KOPT-K1 (cell line): ENCODE results near the gene DUS4L.

ENCODE experiments used
- H3K27ac ChIP-seq: fragments of 200-600 bp; sonication (generic); 2 replicates; pipeline ENCODE4 v1.5.1; 2016; ENCODE audit warnings: antibody characterized with exemption, mild to moderate bottlenecking, low read depth, low read length; ENCODE audit not compliant: poor library complexity, severe bottlenecking
- H3K36me3 ChIP-seq: fragments of 200-600 bp; sonication (generic); 2 replicates; pipeline ENCODE4 v1.5.1; 2017; ENCODE audit warnings: antibody characterized with exemption, mild to moderate bottlenecking, low read length, moderate library complexity; ENCODE audit not compliant: insufficient read depth
- H3K9me3 ChIP-seq: fragments of 200-600 bp; sonication (generic); 2 replicates; pipeline ENCODE4 v1.5.1; 2017; ENCODE audit warnings: antibody characterized with exemption, low read length, mild to moderate bottlenecking; ENCODE audit not compliant: insufficient read depth, poor library complexity, severe bottlenecking

Gene DUS4L

DNA sequence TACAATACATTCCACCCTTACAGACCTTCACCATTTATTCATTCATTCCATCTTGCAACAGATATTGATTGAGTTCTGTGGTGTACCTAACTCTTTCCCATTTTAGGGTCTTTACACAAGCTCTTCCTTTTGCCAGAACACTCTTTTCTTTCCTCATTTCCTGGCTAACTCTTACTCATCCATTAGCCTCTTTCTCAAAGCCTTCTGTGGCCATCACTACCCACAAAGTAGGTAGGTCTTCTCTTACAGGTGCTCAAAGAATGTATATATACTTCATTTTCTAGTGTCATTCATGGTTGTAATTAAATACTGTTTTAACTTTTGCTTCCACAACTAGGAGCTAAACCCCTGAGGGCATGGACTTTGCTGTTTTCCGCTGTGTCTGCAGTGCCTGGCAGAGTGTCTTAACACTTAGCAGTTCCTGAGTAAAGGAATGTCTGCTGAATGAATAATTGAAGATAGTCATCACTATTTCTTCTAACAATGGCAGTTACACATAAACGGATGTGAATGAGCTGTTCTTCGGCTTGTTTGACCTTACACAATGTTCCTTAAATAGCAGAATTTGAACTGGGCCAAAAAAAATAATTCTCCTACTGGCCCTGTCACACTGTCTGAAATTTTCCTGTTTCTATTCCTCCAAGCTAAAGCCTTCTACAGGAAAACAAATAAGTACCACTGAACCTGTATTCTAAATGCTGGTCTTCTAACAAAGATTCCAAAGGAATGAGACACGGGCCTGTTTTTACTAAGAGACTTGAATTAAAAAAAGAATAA lies 31.4 kb downstream of the DUS4L start:
- H3K9me3 ChIP-seq: no peaks in the 10 kb centered on the region
- H3K27ac ChIP-seq: no peak overlapping the region
- H3K36me3 ChIP-seq: peaks cover 31% of the 10 kb centered on the region

DNA sequence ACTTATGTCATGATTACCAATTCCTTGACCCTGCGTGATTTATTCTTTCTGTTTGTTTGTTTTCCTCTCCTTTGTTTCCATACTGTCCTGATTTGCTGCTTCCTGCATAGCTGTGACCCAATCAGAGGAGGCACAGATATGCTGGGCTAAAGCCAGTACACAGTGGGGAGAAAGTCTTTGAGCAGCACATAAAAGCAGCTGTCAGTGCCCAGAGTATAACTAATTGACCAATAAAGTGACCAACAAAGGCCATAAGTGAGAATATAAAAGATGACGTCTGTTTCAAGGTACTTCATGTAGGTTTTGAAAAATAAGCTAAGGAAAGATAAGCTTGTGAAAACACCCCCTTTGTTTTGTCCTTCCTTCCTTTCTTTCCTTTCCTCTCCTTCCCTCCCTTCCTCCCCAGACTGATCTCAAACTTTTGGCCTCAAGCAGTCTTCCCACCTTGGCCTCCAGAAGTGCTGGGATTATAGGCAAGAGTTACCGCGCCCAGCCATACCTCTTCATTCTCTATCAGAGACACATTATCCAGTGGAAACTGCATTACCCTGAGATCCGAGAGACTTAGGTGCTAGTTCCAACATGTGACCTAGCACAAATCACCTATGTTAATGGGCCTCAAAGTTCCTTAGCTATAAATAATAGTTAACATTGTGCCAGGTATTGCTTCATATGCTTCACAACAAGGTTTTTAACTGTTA lies 33.3 kb downstream of the DUS4L start:
- Histone ChIP-seq H3K9me3 (no peaks in the 10 kb centered on the region), H3K27ac (no peak overlapping the region), H3K36me3 (peaks cover 50% of the 10 kb centered on the region)

DNA sequence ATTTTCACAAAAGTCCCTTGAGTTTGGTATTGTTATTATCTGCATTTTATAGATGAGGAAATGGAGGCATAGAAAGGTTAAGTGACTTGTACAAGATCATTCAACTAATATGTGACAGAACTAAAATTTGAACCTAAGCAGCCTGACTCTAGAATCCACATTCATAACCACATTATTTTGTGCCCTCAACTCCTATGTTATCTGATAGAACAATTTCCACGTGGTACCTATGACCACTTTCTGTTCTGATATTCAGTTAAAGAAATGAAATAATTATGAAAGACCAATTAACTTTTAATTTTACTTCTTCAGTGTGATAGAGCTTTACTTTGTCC lies 33.8 kb downstream of the DUS4L start:
- Histone ChIP-seq H3K27ac (no peak overlapping the region), H3K9me3 (no peaks in the 10 kb centered on the region), H3K36me3 (peaks cover 50% of the 10 kb centered on the region)

DNA sequence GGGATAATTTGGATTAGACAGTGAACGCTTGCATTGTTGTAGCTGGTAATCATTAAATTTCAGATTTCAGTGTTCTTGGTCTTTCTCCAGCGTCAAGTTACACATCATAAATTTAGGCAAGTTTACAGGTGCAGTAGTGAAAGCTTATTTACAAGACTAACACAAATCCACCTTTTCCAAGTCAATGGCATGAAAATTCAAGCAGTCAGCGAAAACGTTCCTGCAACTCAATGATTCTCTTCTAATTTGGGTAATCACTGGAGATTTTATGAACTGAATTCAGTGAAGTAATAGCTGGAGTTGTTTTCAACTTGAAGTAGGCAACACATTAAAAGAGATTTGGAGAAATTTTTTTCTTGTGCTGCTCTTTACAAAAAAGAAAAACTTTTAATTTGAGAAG lies 34.2 kb downstream of the DUS4L start:
- H3K36me3 ChIP-seq: peaks cover 50% of the 10 kb centered on the region
- no peak overlapping the region for H3K27ac ChIP-seq
- H3K9me3 ChIP-seq: no peaks in the 10 kb centered on the region

- Histone ChIP-seq H3K27ac (no peak overlapping the region), H3K9me3 (no peaks in the 10 kb centered on the region), H3K36me3 (peaks cover 50% of the 10 kb centered on the region)
Measured at GRCh38 chr7:107599262-107599661, 35.5 kb downstream of the DUS4L start.

DNA sequence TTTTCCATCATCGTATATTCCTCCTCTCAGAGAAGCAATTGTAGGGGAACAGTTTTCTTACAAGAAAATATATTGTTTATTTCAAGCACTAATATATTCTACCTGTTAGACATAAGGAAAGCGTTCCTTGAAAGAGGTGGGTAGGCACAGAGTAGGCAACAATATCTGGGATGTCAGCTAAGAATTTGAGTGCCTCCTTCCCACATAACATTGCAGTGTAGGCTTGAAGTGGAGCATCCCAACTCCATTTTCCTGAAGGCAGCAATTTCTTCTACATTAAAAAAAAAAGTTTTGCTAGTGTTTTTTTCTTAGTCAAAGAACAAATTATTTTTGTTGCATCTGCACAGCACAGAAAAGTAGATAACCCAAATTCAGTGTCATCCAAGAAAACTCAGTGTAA lies 37.0 kb downstream of the DUS4L start:
- H3K27ac ChIP-seq: no peak overlapping the region
- H3K9me3 ChIP-seq: no peaks in the 10 kb centered on the region
- peaks cover 43% of the 10 kb centered on the region for H3K36me3 ChIP-seq

GRCh38 chr7:107605218-107605815 lies 41.5 kb downstream of the DUS4L start:
- H3K36me3 ChIP-seq: peaks cover 32% of the 10 kb centered on the region
- no peaks in the 10 kb centered on the region for H3K9me3 ChIP-seq
- no peak overlapping the region for H3K27ac ChIP-seq

GRCh38 chr7:107606303-107606702 lies 42.5 kb downstream of the DUS4L start:
- no peaks in the 10 kb centered on the region for H3K9me3 ChIP-seq
- H3K36me3 ChIP-seq: peaks cover 22% of the 10 kb centered on the region
- no peak overlapping the region for H3K27ac ChIP-seq

DNA sequence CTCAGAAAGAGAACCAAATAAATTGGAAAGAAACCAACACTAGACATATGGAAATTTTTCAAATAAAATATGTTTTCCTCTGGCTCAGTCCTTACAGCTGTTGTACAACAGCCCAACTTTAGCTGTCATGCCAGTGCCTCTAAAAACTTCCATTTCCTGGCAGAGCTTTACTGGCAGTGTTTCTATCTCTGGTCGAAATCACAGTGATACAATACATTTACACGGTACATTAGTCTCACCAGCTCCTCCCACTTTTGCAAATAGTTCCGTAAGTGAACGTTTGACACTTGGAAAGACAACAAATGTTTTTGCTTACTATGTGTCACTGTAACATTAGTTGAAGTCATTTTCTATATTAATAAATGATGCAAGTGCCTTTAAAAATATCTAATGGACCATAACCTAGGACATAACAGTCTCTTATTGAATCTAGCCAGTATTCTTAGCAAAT lies 46.1 kb downstream of the DUS4L start:
- Histone ChIP-seq H3K27ac (no peak overlapping the region), H3K36me3 (peaks cover 25% of the 10 kb centered on the region), H3K9me3 (no peaks in the 10 kb centered on the region)

DNA sequence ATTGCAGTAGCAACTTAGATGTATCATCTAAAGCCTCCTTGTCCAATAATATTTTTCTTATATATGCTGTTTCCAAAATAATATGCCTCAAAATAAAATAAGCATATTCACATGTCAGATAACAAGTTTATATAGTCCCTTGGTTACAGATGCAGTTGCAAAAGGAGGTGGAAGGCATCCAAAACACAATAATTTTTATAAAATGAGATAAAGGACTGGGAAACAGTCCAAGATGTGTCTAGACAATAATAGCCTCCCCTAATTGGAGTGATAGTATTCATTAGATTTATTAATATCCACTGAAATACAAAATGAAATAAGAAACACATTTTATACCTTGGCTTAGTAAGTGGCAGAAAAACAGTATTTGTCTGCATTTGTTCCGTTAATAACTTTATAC lies 46.6 kb downstream of the DUS4L start:
- Histone ChIP-seq H3K27ac (no peak overlapping the region), H3K9me3 (no peaks in the 10 kb centered on the region), H3K36me3 (peaks cover 25% of the 10 kb centered on the region)

DNA sequence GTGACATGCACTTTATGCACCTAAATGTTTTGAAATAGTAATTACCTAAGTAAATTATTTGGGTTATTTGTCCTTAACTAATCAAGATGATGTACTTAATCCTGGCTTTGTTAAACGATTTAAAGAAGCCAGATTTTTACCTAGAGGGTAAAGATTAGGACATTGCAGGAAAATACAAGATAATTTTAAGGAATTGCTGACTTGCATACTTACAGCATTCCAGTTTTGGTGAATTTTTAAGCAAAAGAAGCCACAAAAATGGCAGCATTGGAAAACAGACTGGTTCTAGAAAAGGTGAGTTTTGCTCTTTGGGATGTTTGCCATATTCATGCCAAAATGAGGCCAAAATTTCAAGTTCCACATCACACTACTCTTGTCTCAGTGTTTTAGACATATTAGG lies 49.7 kb downstream of the DUS4L start:
- H3K9me3 ChIP-seq: no peaks in the 10 kb centered on the region
- no peak overlapping the region for H3K27ac ChIP-seq
- peaks cover 46% of the 10 kb centered on the region for H3K36me3 ChIP-seq

DNA sequence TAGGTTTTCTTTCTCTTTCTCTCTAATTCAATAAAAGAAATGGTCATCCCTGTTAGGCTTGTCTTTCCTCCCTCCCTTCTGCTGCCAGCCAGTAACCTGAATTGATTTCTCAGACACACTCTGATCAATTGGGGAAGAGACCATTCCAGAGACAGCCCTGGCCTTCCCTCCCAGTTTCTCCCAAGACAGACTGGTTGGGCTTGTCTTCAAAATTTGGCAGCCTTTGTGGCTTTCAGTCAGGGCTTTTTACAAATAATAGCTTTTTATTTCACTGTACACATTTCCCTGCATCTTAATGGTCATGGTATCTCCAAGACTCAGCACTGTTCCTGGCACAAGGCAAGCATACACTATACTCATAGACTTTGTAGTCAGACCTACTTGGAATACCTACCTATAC lies 50.2 kb downstream of the DUS4L start:
- Histone ChIP-seq H3K27ac (no peak overlapping the region), H3K36me3 (peaks cover 46% of the 10 kb centered on the region), H3K9me3 (no peaks in the 10 kb centered on the region)

- peaks cover 46% of the 10 kb centered on the region for H3K36me3 ChIP-seq
- H3K9me3 ChIP-seq: no peaks in the 10 kb centered on the region
- H3K27ac ChIP-seq: no peak overlapping the region
Measured at GRCh38 chr7:107614425-107614824, 50.7 kb downstream of the DUS4L start.

DNA sequence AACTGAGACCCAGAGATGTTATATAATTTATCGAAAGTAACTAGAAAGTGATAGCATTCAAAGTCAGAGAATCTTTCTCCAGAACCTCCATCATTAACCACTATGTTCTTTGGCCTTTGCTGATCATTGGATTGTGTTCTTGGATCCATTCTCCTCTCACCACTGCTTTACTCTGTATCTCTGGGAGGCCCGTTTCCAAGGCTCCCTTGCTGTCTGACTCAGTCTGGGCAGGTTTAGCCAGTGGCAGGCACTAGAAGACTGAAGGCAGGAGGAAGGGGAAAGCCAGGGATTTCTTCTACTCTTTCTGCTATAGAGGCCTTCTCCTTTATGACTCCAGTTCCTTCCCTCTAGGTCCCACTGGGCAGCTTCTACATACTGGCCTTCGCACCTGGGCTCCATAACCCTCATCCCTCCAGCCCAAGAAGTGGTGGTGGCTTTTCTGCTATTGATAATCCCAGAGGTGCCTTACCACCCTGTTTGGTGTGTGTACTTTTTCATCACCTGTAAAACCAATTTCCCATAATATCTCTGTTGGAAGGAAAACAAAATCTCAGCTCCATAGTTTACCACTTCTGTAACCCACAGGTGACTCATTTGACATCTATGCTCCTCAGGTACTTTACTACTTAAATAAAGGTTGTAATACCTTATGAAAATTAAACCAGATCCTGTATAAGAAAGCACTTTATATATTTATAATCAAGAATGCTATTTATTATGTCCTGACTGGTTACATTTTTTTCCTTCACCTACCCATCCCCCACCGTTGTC lies 52.3 kb downstream of the DUS4L start:
- H3K9me3 ChIP-seq: no peaks in the 10 kb centered on the region
- peaks cover 46% of the 10 kb centered on the region for H3K36me3 ChIP-seq
- no peak overlapping the region for H3K27ac ChIP-seq

GRCh38 chr7:107622429-107622828 lies 58.7 kb downstream of the DUS4L start:
- Histone ChIP-seq H3K27ac (no peak overlapping the region), H3K36me3 (peaks cover 22% of the 10 kb centered on the region), H3K9me3 (no peaks in the 10 kb centered on the region)
